ENCODE data around the gene PANX2. TPM values are rescaled to one million over a fixed set of nuclear protein-coding genes. Genes with fewer than 3 reads are reported as not detected.
A peak's percentile ranks its signal among the peaks of the same experiment; 100 is the strongest.
"Not testable (repeated sequence)": the region's sequence is repeated elsewhere in the genome, so short reads cannot be mapped to it uniquely, and the experiment has no call there.

The PANX2 gene
- total RNA-seq (2014; rRNA removed; shearing (Covaris generic)), result 0.13 and 0.58 TPM in 2 replicates

GRCh38 chr22:50170453-50171318, at the start of gene PANX2:
PANX2 (plus strand) TSS chr22:50170731; CDS start chr22:50170731, 0 bp downstream.
- Histone ChIP-seq H3K4me3 (peak within 1 kb of the TSS; percentile 34), H3K4me1 (replicated peaks) (peaks cover 3% of the 10 kb centered on the region; the same call in 1 of the 2 replicates), H3K27me3 (replicated peaks) (peaks cover 11% of the 10 kb centered on the region; the same call in 1 of the 2 replicates), H3K9me3 (replicated peaks) (no peaks in the 10 kb centered on the region), H3K36me3 (no peaks in the 10 kb centered on the region), H3K27ac (no peak within 1 kb of the TSS)
- DNase-seq (ENCODE audit: low read depth in 1 of 2, low spot score in 2 of 2), result no peak

DNA sequence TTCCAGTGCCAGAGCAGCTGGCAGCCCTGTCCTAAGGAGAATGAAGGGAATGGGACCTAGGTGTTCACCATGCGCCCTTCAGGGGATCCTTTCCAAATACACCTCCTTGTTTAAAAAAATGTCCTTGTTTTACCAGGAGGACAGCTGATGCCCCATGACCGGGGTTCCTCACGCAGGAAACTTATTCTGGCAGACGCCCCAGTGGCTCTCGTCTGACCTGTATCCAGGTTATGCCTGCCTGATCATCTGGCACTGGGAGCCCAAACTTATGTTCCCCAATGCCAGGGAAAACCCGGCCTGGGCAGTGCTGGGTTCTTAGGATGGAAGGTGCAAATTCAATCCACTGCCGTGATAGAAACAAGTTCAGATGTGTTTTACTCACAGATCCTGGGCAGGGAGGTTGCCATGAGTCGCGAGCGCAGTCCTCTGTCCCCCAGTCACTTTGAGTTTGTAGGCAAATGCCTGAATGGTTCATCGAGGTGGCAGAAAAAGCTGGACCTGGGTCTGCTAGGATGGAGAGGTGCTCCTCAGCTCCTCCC, 49.3 kb upstream of the PANX2 start:
- no peak overlapping the region for H3K27ac ChIP-seq
- H3K36me3 ChIP-seq, result no peaks in the 10 kb centered on the region
- no peaks in the 10 kb centered on the region for H3K9me3 ChIP-seq (replicated peaks)
- H3K27me3 ChIP-seq (replicated peaks), result no peaks in the 10 kb centered on the region
- peaks cover 30% of the 10 kb centered on the region for H3K4me1 ChIP-seq (replicated peaks)
- no peak overlapping the region for H3K4me3 ChIP-seq
- DNase-seq (ENCODE audit: low read depth in 1 of 2, low spot score in 2 of 2), result peak in 1 of 2 experiments; percentile 38

- Histone ChIP-seq H3K27me3 (replicated peaks) (no peaks in the 10 kb centered on the region), H3K36me3 (peaks cover 3% of the 10 kb centered on the region; the same call in 1 of the 2 replicates), H3K9me3 (replicated peaks) (no peaks in the 10 kb centered on the region), H3K4me1 (replicated peaks) (peaks cover 25% of the 10 kb centered on the region), H3K27ac (no peak overlapping the region), H3K4me3 (no peak overlapping the region)
- DNase-seq (ENCODE audit: low read depth in 1 of 2, low spot score in 2 of 2), result peak in 1 of 2 experiments; percentile 8
Measured at GRCh38 chr22:50123119-50123518, 47.4 kb upstream of the PANX2 start.

GRCh38 chr22:50125029-50125428, 45.5 kb upstream of the PANX2 start:
- DNase-seq (ENCODE audit: low read depth in 1 of 2, low spot score in 2 of 2), result peak in 1 of 2 experiments; percentile 34
- Histone ChIP-seq H3K9me3 (replicated peaks) (no peaks in the 10 kb centered on the region), H3K4me3 (no peak overlapping the region), H3K27me3 (replicated peaks) (no peaks in the 10 kb centered on the region), H3K27ac (no peak overlapping the region), H3K36me3 (peaks cover 4% of the 10 kb centered on the region; the same call in 1 of the 2 replicates), H3K4me1 (replicated peaks) (peaks cover 18% of the 10 kb centered on the region)

- Histone ChIP-seq H3K4me1 (replicated peaks) (peaks cover 12% of the 10 kb centered on the region), H3K27me3 (replicated peaks) (no peaks in the 10 kb centered on the region), H3K4me3 (peak overlapping the region; percentile 1; the same call in 1 of the 2 replicates), H3K9me3 (replicated peaks) (peaks cover 3% of the 10 kb centered on the region; the same call in 1 of the 2 replicates), H3K27ac (peak overlapping the region; percentile 62), H3K36me3 (peaks cover 4% of the 10 kb centered on the region; the same call in 1 of the 2 replicates)
- DNase-seq (ENCODE audit: low read depth in 1 of 2, low spot score in 2 of 2), result peak; percentile 67 to 83
Measured at GRCh38 chr22:50129121-50129736, 41.3 kb upstream of the PANX2 start.

- peaks cover 4% of the 10 kb centered on the region; the same call in 1 of the 2 replicates for H3K36me3 ChIP-seq
- H3K4me1 ChIP-seq (replicated peaks), result peaks cover 12% of the 10 kb centered on the region
- no peak overlapping the region for H3K27ac ChIP-seq
- peaks cover 3% of the 10 kb centered on the region; the same call in 1 of the 2 replicates for H3K9me3 ChIP-seq (replicated peaks)
- peak in 1 of 2 experiments; percentile 17 for DNase-seq (ENCODE audit: low read depth in 1 of 2, low spot score in 2 of 2)
- no peak overlapping the region for H3K4me3 ChIP-seq
- H3K27me3 ChIP-seq (replicated peaks), result no peaks in the 10 kb centered on the region
Measured at GRCh38 chr22:50131894-50132293, 38.6 kb upstream of the PANX2 start.

GRCh38 chr22:50134481-50134880, 36.0 kb upstream of the PANX2 start:
- DNase-seq (ENCODE audit: low read depth in 1 of 2, low spot score in 2 of 2), result peak in 1 of 2 experiments; percentile 22
- H3K4me3 ChIP-seq, result no peak overlapping the region

GRCh38 chr22:50136581-50137015, 33.9 kb upstream of the PANX2 start:
- no peak overlapping the region for H3K4me3 ChIP-seq
- peaks cover 3% of the 10 kb centered on the region for H3K4me1 ChIP-seq (replicated peaks)
- no peak overlapping the region for H3K27ac ChIP-seq
- H3K9me3 ChIP-seq (replicated peaks), result peaks cover 3% of the 10 kb centered on the region; the same call in 1 of the 2 replicates
- DNase-seq (ENCODE audit: low read depth in 1 of 2, low spot score in 2 of 2), result peak in 1 of 2 experiments; percentile 20
- H3K36me3 ChIP-seq, result no peaks in the 10 kb centered on the region
- no peaks in the 10 kb centered on the region for H3K27me3 ChIP-seq (replicated peaks)

More at GRCh38 chr22:50134481-50134880, 36.0 kb upstream of the PANX2 start:
- Histone ChIP-seq H3K27me3 (replicated peaks) (no peaks in the 10 kb centered on the region), H3K27ac (no peak overlapping the region), H3K36me3 (no peaks in the 10 kb centered on the region), H3K9me3 (replicated peaks) (peaks cover 3% of the 10 kb centered on the region; the same call in 1 of the 2 replicates), H3K4me1 (replicated peaks) (peaks cover 5% of the 10 kb centered on the region; the same call in 1 of the 2 replicates)

GRCh38 chr22:50137277-50137676, 33.3 kb upstream of the PANX2 start:
- not testable (repeated sequence) for H3K27me3 ChIP-seq (replicated peaks); H3K9me3 ChIP-seq (replicated peaks); H3K4me3 ChIP-seq; H3K27ac ChIP-seq; H3K4me1 ChIP-seq (replicated peaks); H3K36me3 ChIP-seq
- DNase-seq (ENCODE audit: low read depth in 1 of 2, low spot score in 2 of 2), result peak in 1 of 2 experiments; percentile 10

GRCh38 chr22:50138041-50138440, 32.5 kb upstream of the PANX2 start:
- Histone ChIP-seq H3K4me3 (no peak overlapping the region), H3K27ac (no peak overlapping the region), H3K27me3 (replicated peaks) (no peaks in the 10 kb centered on the region), H3K36me3 (no peaks in the 10 kb centered on the region), H3K4me1 (replicated peaks) (peaks cover 7% of the 10 kb centered on the region), H3K9me3 (replicated peaks) (no peaks in the 10 kb centered on the region)
- peak in 1 of 2 experiments; percentile 18 for DNase-seq (ENCODE audit: low read depth in 1 of 2, low spot score in 2 of 2)

GRCh38 chr22:50138988-50139387, 31.5 kb upstream of the PANX2 start:
- Histone ChIP-seq H3K4me1 (replicated peaks) (peaks cover 7% of the 10 kb centered on the region), H3K9me3 (replicated peaks) (no peaks in the 10 kb centered on the region), H3K27me3 (replicated peaks) (no peaks in the 10 kb centered on the region), H3K27ac (no peak overlapping the region), H3K4me3 (no peak overlapping the region), H3K36me3 (no peaks in the 10 kb centered on the region)
- DNase-seq (ENCODE audit: low read depth in 1 of 2, low spot score in 2 of 2), result peak in 1 of 2 experiments; percentile 5

GRCh38 chr22:50139843-50140415, 30.6 kb upstream of the PANX2 start:
- H3K27ac ChIP-seq, result no peak overlapping the region
- H3K36me3 ChIP-seq, result no peaks in the 10 kb centered on the region
- H3K4me3 ChIP-seq, result no peak overlapping the region
- H3K27me3 ChIP-seq (replicated peaks), result no peaks in the 10 kb centered on the region
- peaks cover 7% of the 10 kb centered on the region for H3K4me1 ChIP-seq (replicated peaks)
- DNase-seq (ENCODE audit: low read depth in 1 of 2, low spot score in 2 of 2), result peak in 1 of 2 experiments; percentile 13
- H3K9me3 ChIP-seq (replicated peaks), result no peaks in the 10 kb centered on the region

DNA sequence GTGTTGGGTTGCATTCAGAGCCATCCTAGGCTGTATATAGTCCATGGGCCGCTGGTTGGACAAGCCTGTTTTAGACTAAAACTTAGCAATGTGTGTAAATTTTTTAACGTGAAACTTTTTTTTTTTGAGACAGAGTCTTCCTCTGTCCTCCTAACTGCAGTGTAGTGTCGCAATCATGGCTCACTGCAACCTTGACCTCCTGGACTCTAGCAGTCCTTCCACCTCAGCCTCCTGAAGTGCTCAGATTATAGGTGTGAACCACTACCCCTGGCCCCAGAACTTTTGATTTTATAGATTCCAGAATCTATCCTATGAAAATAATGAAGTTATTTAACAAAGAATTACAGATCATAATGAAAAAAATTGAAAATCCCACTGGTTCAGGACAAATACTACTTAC, 29.9 kb upstream of the PANX2 start:
- Histone ChIP-seq H3K27ac (no peak overlapping the region), H3K36me3 (no peaks in the 10 kb centered on the region), H3K4me3 (no peak overlapping the region), H3K4me1 (replicated peaks) (peaks cover 7% of the 10 kb centered on the region), H3K27me3 (replicated peaks) (no peaks in the 10 kb centered on the region), H3K9me3 (replicated peaks) (no peaks in the 10 kb centered on the region)
- DNase-seq (ENCODE audit: low read depth in 1 of 2, low spot score in 2 of 2), result peak in 1 of 2 experiments; percentile 2
